SK-N-MC (cell line): ENCODE data around the gene CTNNA2.

Experiments
- EZH2 ChIP-seq: fragments of 200-600 bp; sonication (generic); IDR thresholded peaks from one replicate; pipeline ENCODE4 v1.6.1; 2017; ENCODE audit warnings: antibody characterized with exemption
- POLR2AphosphoS5 ChIP-seq: IDR thresholded peaks from 2 replicates; pipeline ENCODE4 v1.6.1; 2012; ENCODE audit warnings: mild to moderate bottlenecking, low read depth, low read length, borderline replicate concordance

- TF ChIP-seq EZH2 (no peak), POLR2AphosphoS5 (no peak)
Observed at GRCh38 chr2:79944205-79944604, 431.4 kb downstream of the CTNNA2 start.
